GM12801 (cell line): Measurements from ENCODE around the gene SLC6A20.

Experiments used
- CTCF ChIP-seq: IDR thresholded peaks from one replicate; pipeline ENCODE4 v1.5.1; 2011; ENCODE audit warnings: control low read depth; ENCODE audit not compliant: insufficient read length; ENCODE audit errors: extremely low read depth

Gene SLC6A20

GRCh38 chr3:45799586-45799985 lies 3.2 kb upstream of the SLC6A20 start:
- TF ChIP-seq CTCF, result no peak

- no peak for TF ChIP-seq CTCF
Measured at GRCh38 chr3:45798034-45798433, 1.7 kb upstream of the SLC6A20 start.

- TF ChIP-seq CTCF, result no peak
Measured at GRCh38 chr3:45796902-45797637, 734 bp upstream of the SLC6A20 start.

- TF ChIP-seq CTCF, result no peak
Measured at GRCh38 chr3:45795509-45795881, 841 bp downstream of the SLC6A20 start.

- no peak for TF ChIP-seq CTCF
Measured at GRCh38 chr3:45794660-45795059, 1.7 kb downstream of the SLC6A20 start.

GRCh38 chr3:45794177-45794560 lies 2.2 kb downstream of the SLC6A20 start:
- TF ChIP-seq CTCF, result no peak

- no peak for TF ChIP-seq CTCF
Measured at GRCh38 chr3:45793482-45794176, 2.7 kb downstream of the SLC6A20 start.
